Neural cell (in vitro differentiated cells): ENCODE measurements around the gene PRUNE2.

Experiments used
- EP300 ChIP-seq: fragments of 450-650 bp; conservative IDR thresholded peaks from 2 replicates; pipeline ENCODE4 v1.6.1; 2014; ENCODE audit warnings: antibody characterized with exemption, mild to moderate bottlenecking, moderate library complexity; ENCODE audit not compliant: poor library complexity, severe bottlenecking
- EZH2 ChIP-seq: fragments of 200-600, 300-800 bp; shearing (Covaris generic), sonication (generic); IDR thresholded peaks from 2 replicates; pipeline ENCODE4 v1.6.1; 2014; ENCODE audit warnings: antibody characterized with exemption, low read length, borderline replicate concordance, mild to moderate bottlenecking; ENCODE audit not compliant: insufficient read depth, poor library complexity, severe bottlenecking
- POLR2AphosphoS5 ChIP-seq: IDR thresholded peaks from 2 replicates; pipeline ENCODE4 v1.6.1; 2012
- RAD21 ChIP-seq: fragments of 450-650 bp; conservative IDR thresholded peaks from 2 replicates; pipeline ENCODE4 v1.6.1; 2014; ENCODE audit warnings: antibody characterized with exemption, mild to moderate bottlenecking, moderate library complexity
- SMC3 ChIP-seq: fragments of 450-650 bp; conservative IDR thresholded peaks from 2 replicates; pipeline ENCODE4 v1.6.1; 2014; ENCODE audit warnings: antibody characterized with exemption, mild to moderate bottlenecking, moderate library complexity; ENCODE audit not compliant: poor library complexity
- TF ChIP-seq, protein P1 (sequence below): fragments of 450-650 bp; IDR thresholded peaks from 2 replicates; pipeline ENCODE4 v1.5.1; 2014; ENCODE audit warnings: antibody characterized with exemption, mild to moderate bottlenecking, moderate library complexity; ENCODE audit not compliant: poor library complexity, severe bottlenecking
- TF ChIP-seq, protein P2 (sequence below): IDR thresholded peaks from 2 replicates; pipeline ENCODE4 v1.6.1; 2012; ENCODE audit warnings: borderline replicate concordance

DNA sequence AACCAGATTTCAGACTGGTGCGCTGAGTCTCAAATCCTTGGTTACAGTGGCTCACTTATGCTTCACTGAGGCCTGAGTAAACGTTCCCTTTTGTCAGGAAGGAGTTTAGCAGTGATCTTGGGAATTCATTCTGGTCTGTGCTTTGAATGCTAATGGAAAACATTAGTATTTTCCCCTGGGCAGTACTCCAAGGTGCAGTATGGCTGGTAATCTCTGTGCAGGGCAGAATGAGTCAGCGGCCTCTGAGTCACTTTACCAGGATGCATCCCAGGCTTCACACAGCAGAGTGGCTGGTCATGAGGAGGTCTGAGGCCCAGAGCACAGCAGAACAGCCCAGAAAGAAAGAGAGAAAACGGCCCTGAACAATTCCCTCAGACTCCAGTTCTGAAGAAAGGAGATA, 87.6 kb downstream of the PRUNE2 start:
- TF ChIP-seq, protein P1, sequence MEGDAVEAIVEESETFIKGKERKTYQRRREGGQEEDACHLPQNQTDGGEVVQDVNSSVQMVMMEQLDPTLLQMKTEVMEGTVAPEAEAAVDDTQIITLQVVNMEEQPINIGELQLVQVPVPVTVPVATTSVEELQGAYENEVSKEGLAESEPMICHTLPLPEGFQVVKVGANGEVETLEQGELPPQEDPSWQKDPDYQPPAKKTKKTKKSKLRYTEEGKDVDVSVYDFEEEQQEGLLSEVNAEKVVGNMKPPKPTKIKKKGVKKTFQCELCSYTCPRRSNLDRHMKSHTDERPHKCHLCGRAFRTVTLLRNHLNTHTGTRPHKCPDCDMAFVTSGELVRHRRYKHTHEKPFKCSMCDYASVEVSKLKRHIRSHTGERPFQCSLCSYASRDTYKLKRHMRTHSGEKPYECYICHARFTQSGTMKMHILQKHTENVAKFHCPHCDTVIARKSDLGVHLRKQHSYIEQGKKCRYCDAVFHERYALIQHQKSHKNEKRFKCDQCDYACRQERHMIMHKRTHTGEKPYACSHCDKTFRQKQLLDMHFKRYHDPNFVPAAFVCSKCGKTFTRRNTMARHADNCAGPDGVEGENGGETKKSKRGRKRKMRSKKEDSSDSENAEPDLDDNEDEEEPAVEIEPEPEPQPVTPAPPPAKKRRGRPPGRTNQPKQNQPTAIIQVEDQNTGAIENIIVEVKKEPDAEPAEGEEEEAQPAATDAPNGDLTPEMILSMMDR, result no peak
- TF ChIP-seq EZH2, result no peak
- no peak for TF ChIP-seq EP300
- no peak for TF ChIP-seq POLR2AphosphoS5
- TF ChIP-seq, protein P2, sequence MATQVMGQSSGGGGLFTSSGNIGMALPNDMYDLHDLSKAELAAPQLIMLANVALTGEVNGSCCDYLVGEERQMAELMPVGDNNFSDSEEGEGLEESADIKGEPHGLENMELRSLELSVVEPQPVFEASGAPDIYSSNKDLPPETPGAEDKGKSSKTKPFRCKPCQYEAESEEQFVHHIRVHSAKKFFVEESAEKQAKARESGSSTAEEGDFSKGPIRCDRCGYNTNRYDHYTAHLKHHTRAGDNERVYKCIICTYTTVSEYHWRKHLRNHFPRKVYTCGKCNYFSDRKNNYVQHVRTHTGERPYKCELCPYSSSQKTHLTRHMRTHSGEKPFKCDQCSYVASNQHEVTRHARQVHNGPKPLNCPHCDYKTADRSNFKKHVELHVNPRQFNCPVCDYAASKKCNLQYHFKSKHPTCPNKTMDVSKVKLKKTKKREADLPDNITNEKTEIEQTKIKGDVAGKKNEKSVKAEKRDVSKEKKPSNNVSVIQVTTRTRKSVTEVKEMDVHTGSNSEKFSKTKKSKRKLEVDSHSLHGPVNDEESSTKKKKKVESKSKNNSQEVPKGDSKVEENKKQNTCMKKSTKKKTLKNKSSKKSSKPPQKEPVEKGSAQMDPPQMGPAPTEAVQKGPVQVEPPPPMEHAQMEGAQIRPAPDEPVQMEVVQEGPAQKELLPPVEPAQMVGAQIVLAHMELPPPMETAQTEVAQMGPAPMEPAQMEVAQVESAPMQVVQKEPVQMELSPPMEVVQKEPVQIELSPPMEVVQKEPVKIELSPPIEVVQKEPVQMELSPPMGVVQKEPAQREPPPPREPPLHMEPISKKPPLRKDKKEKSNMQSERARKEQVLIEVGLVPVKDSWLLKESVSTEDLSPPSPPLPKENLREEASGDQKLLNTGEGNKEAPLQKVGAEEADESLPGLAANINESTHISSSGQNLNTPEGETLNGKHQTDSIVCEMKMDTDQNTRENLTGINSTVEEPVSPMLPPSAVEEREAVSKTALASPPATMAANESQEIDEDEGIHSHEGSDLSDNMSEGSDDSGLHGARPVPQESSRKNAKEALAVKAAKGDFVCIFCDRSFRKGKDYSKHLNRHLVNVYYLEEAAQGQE, result no peak
- TF ChIP-seq RAD21, result no peak
- no peak for TF ChIP-seq SMC3
